A549 (cell line): Measurements from ENCODE around the gene NDRG2. TPM values are rescaled to one million over a fixed set of nuclear protein-coding genes. Genes with fewer than 3 reads are reported as not detected.

Experiments used
- ATAC-seq, 2 experiments: fragments of 200-7000 bp in 1 of 2; fragments of >200 bp in 1 of 2; cut with Nextera tagmentation in 1 of 2; cut with Tn5 transposase in 1 of 2; 3 replicates each; pipeline versions ENCODE4 v1.8.0 to v1.9.1; 2018 to 2020; ENCODE audit warnings: mild to moderate bottlenecking in 1 of 2, moderate library complexity in 1 of 2
- CTCF ChIA-PET: fragments of 300-600 bp; sonication (Branson Sonifier 250); formaldehyde crosslinking; extraction: SDS; loops from one replicate; lab custom pipeline; 2021; ENCODE audit warnings: antibody characterized with exemption, inconsistent platforms; lab: Yijun Ruan, JAX
- POLR2A ChIA-PET: fragments of 350-600 bp; formaldehyde crosslinking; extraction: SDS; loops from one replicate; lab custom pipeline; 2021; ENCODE audit warnings: antibody characterized with exemption, inconsistent platforms; lab: Yijun Ruan, JAX
- DNase-seq, 2 experiments: peaks; one replicate each; pipeline versions ENCODE4 v3.0.0 to v3.0.0-alpha.2; 2011 to 2016; ENCODE audit warnings: low read depth in 1 of 2, low spot score in 1 of 2
- FAIRE-seq: peaks from 2 replicates; lab custom pipeline; 2011; peaks lifted over from hg19 to GRCh38; lab: Jason Lieb, UNC
- H3K27ac ChIP-seq, 2 experiments: fragments of >200 bp; sonication (Bioruptor Twin); formaldehyde crosslinking; 3 replicates each; pipeline ENCODE4 v1.5.1; 2016 to 2017
- H3K4me1 ChIP-seq: fragments of >200 bp; sonication (Bioruptor Twin); formaldehyde crosslinking; 3 replicates; pipeline ENCODE4 v1.6.1; 2016
- H3K4me2 ChIP-seq: fragments of >200 bp; sonication (Bioruptor Twin); formaldehyde crosslinking; 3 replicates; pipeline ENCODE4 v1.6.1; 2016
- H3K4me3 ChIP-seq: fragments of >200 bp; sonication (Bioruptor Twin); formaldehyde crosslinking; 3 replicates; pipeline ENCODE4 v1.5.1; 2016
- H3K9me3 ChIP-seq: fragments of >200 bp; sonication (Bioruptor Twin); formaldehyde crosslinking; 3 replicates; pipeline ENCODE4 v1.6.1; 2016
- FOSB ChIP-seq: fragments of 250-450 bp; sonication (Bioruptor Pico); IDR thresholded peaks from 2 replicates; pipeline ENCODE4 v1.5.0; 2020; ENCODE audit warnings: mild to moderate bottlenecking, moderate library complexity
- MAFK ChIP-seq: fragments of 450-650 bp; IDR thresholded peaks from 2 replicates; pipeline ENCODE4 v1.6.1; 2014; ENCODE audit not compliant: partially characterized antibody
- MAZ ChIP-seq: fragments of 150-350 bp; IDR thresholded peaks from 2 replicates; pipeline ENCODE4 v1.6.1; 2014; ENCODE audit warnings: antibody characterized with exemption, low read depth, low read length, borderline replicate concordance
- NR3C1 ChIP-seq: fragments of >200 bp; sonication (Bioruptor Twin); formaldehyde crosslinking; IDR thresholded peaks from 3 replicates; pipeline ENCODE4 v1.6.1; 2017
- POLR2AphosphoS2 ChIP-seq: conservative IDR thresholded peaks from 2 replicates; pipeline ENCODE4 v1.6.1; 2012; ENCODE audit warnings: low read length, improper control_type of control experiment, inconsistent platforms
- RAD21 ChIP-seq, 2 experiments: fragments of >200 bp in 1 of 2; sonication (Bioruptor Twin) in 1 of 2; formaldehyde crosslinking in 1 of 2; IDR thresholded peaks in 1 of 2; conservative IDR thresholded peaks in 1 of 2; 2 replicates in 1 of 2; 3 replicates in 1 of 2; pipeline ENCODE4 v1.6.1; 2012 to 2018; ENCODE audit warnings: inconsistent platforms in 1 of 2
- RARB ChIP-seq: fragments of 250-450 bp; sonication (Bioruptor Pico); IDR thresholded peaks from 2 replicates; pipeline ENCODE4 v1.8.0; 2021; ENCODE audit warnings: mild to moderate bottlenecking, moderate library complexity
- SMC3 ChIP-seq: fragments of >200 bp; sonication (Bioruptor Twin); formaldehyde crosslinking; IDR thresholded peaks from 3 replicates; pipeline ENCODE4 v1.6.1; 2018; ENCODE audit warnings: inconsistent platforms
- WGBS: methylation state at CpG from one replicate; pipeline ENCODE4 v1.1.6; 2017; ENCODE audit errors: missing lambda C conversion rate; 5-methylcytosine and 5-hydroxymethylcytosine counted together
- polyA plus RNA-seq, 4 experiments: library from polyadenylated mRNA; depleted of rRNA in 3 of 4; stranded (reverse); fragments of >200 nt; fragmentation: RNase III in 1 of 4; extraction: RNeasy Plus Mini Kit Qiagen cat#74134 plus additional on column Dnase treatment in 1 of 4; gene quantifications; 2 replicates in 3 of 4; 3 replicates in 1 of 4; pipeline ENCODE4 v1.2.3, GENCODE V29; 2011 to 2017
- TF ChIP-seq, protein P1 (sequence below): fragments of >200 bp; sonication (Bioruptor Twin); formaldehyde crosslinking; IDR thresholded peaks from 3 replicates; pipeline ENCODE4 v1.5.1; 2016
- TF ChIP-seq, protein P2 (sequence below): fragments of 200-600 bp; sonication (generic); IDR thresholded peaks from 2 replicates; pipeline ENCODE4 v1.6.1; 2016; ENCODE audit warnings: antibody characterized with exemption, mild to moderate bottlenecking, moderate library complexity
- TF ChIP-seq, protein P3 (sequence below): fragments of 250-450 bp; sonication (Bioruptor Pico); IDR thresholded peaks from 2 replicates; pipeline ENCODE4 v1.5.0; 2020; ENCODE audit warnings: low read depth, mild to moderate bottlenecking, moderate library complexity
- TF ChIP-seq, protein P4 (sequence below): IDR thresholded peaks from 2 replicates; pipeline ENCODE4 v1.6.1; 2012; ENCODE audit warnings: low read depth, borderline replicate concordance

The NDRG2 gene
- polyA plus RNA-seq, 2 of the 4 experiments (the other 2 are of a cell fraction) = 4.7 to 6.8 TPM

DNA sequence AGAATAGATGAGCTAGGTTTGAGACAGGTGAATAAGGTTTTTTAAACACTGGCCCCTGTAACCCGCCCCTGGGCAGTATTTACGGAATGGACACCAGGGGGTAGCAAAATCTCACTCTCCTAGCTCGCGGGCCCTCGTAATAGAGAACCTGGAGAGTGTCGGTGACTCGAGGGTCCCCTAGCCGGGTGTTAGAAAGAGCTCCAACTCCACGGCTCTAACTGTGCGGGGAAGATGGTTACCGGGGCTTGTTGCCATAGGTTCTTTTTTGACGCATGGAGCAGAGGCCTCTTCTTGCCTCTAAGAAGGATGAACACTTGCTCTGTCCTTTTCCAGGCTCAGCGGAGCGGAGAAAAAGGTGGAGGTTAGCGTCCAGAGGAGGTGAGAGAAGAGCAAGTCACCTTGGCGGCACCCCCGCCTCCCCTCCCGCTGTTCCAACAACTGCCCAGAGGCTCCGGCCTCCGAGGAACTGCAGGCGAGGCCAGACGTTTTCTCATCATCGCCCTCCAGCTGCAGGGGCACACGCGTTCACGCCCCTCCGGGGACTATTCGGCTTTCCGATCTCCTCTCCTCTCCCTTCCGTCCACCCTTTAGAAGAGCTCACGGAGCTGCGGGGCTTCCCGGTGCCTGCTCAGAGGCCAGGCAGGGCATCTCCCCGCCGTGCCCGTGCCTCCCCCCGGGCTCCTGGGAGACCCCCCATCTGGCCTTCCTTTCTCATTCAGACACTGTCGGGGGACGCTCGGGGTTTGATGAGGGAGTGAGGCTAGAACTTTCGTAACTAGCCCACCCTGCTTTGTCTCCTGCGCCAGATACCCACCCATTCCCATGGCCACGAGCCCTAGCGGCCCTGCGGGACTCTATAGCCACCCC is 43.9 kb upstream of the NDRG2 start:
- H3K4me2 ChIP-seq = peak overlapping the region; percentile 99
- H3K27ac ChIP-seq = peak overlapping the region in 1 of 2 experiments; percentile 95; a peak in 2 of 6 replicates
- peaks cover 29% of the 10 kb centered on the region for H3K4me1 ChIP-seq
- DNase-seq (peak; percentile 53 to 73), FAIRE-seq (no peak), ATAC-seq (peak in 1 of 2 experiments; percentile 62; a peak in 3 of 6 replicates)
- H3K9me3 ChIP-seq = no peaks in the 10 kb centered on the region
- POLR2A ChIA-PET = interaction anchor here (0.6 to 1.4 kb wide), 5 partner anchors 9 to 54 kb away, joined by 3 to 11 read pairs (median 4); no protein-coding TSS in a partner anchor
- peak; percentile 72 to 76 for TF ChIP-seq RAD21 (conservative IDR thresholded peaks at IDR 0.05 in 1 of 2, IDR thresholded peaks at IDR 0.05 in 1 of 2)
- TF ChIP-seq NR3C1 = no peak
- peak; percentile 67 for TF ChIP-seq SMC3
- TF ChIP-seq, protein P1, sequence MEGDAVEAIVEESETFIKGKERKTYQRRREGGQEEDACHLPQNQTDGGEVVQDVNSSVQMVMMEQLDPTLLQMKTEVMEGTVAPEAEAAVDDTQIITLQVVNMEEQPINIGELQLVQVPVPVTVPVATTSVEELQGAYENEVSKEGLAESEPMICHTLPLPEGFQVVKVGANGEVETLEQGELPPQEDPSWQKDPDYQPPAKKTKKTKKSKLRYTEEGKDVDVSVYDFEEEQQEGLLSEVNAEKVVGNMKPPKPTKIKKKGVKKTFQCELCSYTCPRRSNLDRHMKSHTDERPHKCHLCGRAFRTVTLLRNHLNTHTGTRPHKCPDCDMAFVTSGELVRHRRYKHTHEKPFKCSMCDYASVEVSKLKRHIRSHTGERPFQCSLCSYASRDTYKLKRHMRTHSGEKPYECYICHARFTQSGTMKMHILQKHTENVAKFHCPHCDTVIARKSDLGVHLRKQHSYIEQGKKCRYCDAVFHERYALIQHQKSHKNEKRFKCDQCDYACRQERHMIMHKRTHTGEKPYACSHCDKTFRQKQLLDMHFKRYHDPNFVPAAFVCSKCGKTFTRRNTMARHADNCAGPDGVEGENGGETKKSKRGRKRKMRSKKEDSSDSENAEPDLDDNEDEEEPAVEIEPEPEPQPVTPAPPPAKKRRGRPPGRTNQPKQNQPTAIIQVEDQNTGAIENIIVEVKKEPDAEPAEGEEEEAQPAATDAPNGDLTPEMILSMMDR = peak; percentile 59
- CTCF ChIA-PET = interaction anchor here (0.6 to 9.5 kb wide), 32 partner anchors 10 to 384 kb away, joined by 3 to 251 read pairs (median 6); partner anchors contain the start of genes RNASE4, RNASE8, TMEM253 and ZNF219
- 54% methylated on average over 44 of the region's 45 CpGs for WGBS
- H3K4me3 ChIP-seq = no peak overlapping the region

DNA sequence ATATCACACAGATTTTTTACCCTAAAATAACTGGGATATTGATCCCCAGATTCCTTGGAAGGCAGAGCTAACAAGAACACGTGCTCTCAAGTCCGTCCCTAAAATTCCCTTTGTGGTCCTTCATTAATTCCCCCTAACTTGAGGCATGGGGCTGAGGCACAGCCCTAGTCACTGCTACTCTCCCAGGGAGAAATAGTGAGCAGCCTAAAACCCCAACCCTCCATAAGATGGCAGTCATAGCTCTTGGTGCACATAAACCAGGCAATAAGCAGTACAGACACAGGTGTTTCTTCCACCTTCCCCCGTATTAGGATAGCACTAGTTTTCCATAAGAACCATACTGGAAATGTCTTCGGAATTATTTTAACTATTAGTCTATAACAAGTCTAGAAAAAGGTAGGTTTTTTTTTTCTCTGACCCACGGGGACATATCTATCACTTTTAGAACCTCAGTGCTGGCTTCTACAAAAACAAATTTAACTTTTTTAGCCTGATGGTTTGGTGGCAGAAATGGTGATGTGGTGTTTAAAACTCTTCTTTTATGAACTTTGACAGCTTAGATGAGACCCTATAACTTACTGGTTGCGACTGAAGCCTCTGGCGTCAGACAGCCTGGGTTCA is 42.1 kb upstream of the NDRG2 start:
- no peak overlapping the region for H3K4me2 ChIP-seq
- H3K4me1 ChIP-seq = peaks cover 40% of the 10 kb centered on the region
- 27% methylated on average over 7 of the region's 7 CpGs for WGBS
- no peak for FAIRE-seq
- POLR2A ChIA-PET = no interaction called here
- H3K27ac ChIP-seq = no peak overlapping the region
- no peak for TF ChIP-seq FOSB
- TF ChIP-seq, protein P1 = peak; percentile 48
- TF ChIP-seq RAD21 (conservative IDR thresholded peaks at IDR 0.05 in 1 of 2, IDR thresholded peaks at IDR 0.05 in 1 of 2) = peak; percentile 42 to 56
- TF ChIP-seq, protein P2, sequence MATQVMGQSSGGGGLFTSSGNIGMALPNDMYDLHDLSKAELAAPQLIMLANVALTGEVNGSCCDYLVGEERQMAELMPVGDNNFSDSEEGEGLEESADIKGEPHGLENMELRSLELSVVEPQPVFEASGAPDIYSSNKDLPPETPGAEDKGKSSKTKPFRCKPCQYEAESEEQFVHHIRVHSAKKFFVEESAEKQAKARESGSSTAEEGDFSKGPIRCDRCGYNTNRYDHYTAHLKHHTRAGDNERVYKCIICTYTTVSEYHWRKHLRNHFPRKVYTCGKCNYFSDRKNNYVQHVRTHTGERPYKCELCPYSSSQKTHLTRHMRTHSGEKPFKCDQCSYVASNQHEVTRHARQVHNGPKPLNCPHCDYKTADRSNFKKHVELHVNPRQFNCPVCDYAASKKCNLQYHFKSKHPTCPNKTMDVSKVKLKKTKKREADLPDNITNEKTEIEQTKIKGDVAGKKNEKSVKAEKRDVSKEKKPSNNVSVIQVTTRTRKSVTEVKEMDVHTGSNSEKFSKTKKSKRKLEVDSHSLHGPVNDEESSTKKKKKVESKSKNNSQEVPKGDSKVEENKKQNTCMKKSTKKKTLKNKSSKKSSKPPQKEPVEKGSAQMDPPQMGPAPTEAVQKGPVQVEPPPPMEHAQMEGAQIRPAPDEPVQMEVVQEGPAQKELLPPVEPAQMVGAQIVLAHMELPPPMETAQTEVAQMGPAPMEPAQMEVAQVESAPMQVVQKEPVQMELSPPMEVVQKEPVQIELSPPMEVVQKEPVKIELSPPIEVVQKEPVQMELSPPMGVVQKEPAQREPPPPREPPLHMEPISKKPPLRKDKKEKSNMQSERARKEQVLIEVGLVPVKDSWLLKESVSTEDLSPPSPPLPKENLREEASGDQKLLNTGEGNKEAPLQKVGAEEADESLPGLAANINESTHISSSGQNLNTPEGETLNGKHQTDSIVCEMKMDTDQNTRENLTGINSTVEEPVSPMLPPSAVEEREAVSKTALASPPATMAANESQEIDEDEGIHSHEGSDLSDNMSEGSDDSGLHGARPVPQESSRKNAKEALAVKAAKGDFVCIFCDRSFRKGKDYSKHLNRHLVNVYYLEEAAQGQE = no peak
- TF ChIP-seq MAFK = no peak
- no peak for TF ChIP-seq RARB (CRISPR knock-in tag)
- CTCF ChIA-PET = interaction anchor here (0.6 to 9.5 kb wide), 17 partner anchors 11 to 648 kb away, joined by 3 to 251 read pairs (median 9); partner anchors contain the start of genes TMEM253 and ZNF219
- peak; percentile 22 to 25; a peak in 1 of 6 replicates for ATAC-seq
- no peak overlapping the region for H3K4me3 ChIP-seq
- H3K9me3 ChIP-seq = no peaks in the 10 kb centered on the region
- peak; percentile 41 for DNase-seq

DNA sequence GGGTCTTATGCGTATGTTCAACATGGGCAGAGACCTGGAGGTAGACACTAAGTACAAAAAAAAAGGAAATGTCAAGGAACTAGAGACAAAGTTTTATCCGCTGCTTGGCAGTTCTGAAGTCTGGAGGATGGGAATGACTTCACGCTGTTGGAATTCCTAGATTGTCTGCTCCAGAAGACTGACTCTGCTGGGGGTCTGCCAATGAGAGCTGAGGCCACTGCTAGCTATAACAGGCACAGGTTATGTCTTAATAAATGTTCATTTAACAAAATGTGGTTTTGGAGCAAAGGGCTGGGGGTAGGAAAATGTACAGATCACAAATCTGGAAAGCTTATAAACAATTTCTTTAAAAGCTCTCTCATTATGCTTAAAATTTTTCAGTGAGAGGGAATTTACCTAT is 38.6 kb upstream of the NDRG2 start:
- Histone ChIP-seq H3K4me2 (peak overlapping the region; percentile 64), H3K27ac (peak overlapping the region; percentile 22 to 52; a peak in 3 of 6 replicates), H3K4me1 (peaks cover 23% of the 10 kb centered on the region), H3K9me3 (no peaks in the 10 kb centered on the region), H3K4me3 (no peak overlapping the region)
- ChIA-PET POLR2A (no interaction called here), CTCF (interaction anchor here (0.7 to 9.5 kb wide), 6 partner anchors 27 to 73 kb away, joined by 3 to 251 read pairs (median 9); partner anchors contain the start of gene TMEM253)
- FAIRE-seq = no peak
- ATAC-seq = peak; percentile 37 to 62; a peak in 3 of 6 replicates
- no peak for DNase-seq
- TF ChIP-seq MAZ = no peak
- no peak for TF ChIP-seq POLR2AphosphoS2
- no peak for TF ChIP-seq FOSB
- TF ChIP-seq, protein P3, sequence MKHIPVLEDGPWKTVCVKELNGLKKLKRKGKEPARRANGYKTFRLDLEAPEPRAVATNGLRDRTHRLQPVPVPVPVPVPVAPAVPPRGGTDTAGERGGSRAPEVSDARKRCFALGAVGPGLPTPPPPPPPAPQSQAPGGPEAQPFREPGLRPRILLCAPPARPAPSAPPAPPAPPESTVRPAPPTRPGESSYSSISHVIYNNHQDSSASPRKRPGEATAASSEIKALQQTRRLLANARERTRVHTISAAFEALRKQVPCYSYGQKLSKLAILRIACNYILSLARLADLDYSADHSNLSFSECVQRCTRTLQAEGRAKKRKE (CRISPR knock-in tag) = no peak
- TF ChIP-seq, protein P4, sequence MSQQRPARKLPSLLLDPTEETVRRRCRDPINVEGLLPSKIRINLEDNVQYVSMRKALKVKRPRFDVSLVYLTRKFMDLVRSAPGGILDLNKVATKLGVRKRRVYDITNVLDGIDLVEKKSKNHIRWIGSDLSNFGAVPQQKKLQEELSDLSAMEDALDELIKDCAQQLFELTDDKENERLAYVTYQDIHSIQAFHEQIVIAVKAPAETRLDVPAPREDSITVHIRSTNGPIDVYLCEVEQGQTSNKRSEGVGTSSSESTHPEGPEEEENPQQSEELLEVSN = no peak
- WGBS = 23% methylated on average over 3 of the region's 3 CpGs
